GM12878 (cell line): Measurements from ENCODE around the gene BMP2K. TPM values are rescaled to one million over a fixed set of nuclear protein-coding genes. Genes with fewer than 3 reads are reported as not detected.

Source experiments
- ATAC-seq: fragments of 200-7000 bp; cut with Tn5 transposase; 3 replicates; pipeline ENCODE4 v1.9.1; 2020; ENCODE audit warnings: mild to moderate bottlenecking, moderate library complexity
- BruUV-seq: library from RNA; stranded (reverse); fragments of 400-500 nt; replicated peaks from 2 replicates; lab custom pipeline; 2021; lab: Mats Ljungman, UMichigan
- CTCF ChIA-PET: fragments of 300-600 bp; sonication (Branson Sonifier 250); formaldehyde crosslinking; extraction: SDS; loops from one replicate; lab custom pipeline; 2021; ENCODE audit warnings: inconsistent platforms; lab: Yijun Ruan, JAX
- POLR2A ChIA-PET: fragments of 350-600 bp; formaldehyde crosslinking; extraction: SDS; loops from one replicate; lab custom pipeline; 2021; ENCODE audit warnings: inconsistent platforms; lab: Charles Lee
- RAD21 ChIA-PET: fragments of 300-600 bp; sonication (Branson Sonifier 250); formaldehyde crosslinking; loops from one replicate; lab custom pipeline; 2023; ENCODE audit warnings: antibody characterized with exemption; ENCODE audit not compliant: unreplicated experiment; lab: Charles Lee
- SMC1A ChIA-PET: fragments of 300-600 bp; sonication (Branson Sonifier 250); formaldehyde crosslinking; loops from one replicate; lab custom pipeline; 2023; ENCODE audit not compliant: unreplicated experiment, uncharacterized antibody; lab: Charles Lee
- DNase-seq: peaks from one replicate; pipeline ENCODE4 v3.0.0-alpha.2; 2011; ENCODE audit warnings: low read depth, low spot score
- FAIRE-seq: peaks from 3 replicates; lab custom pipeline; 2011; peaks lifted over from hg19 to GRCh38; lab: Jason Lieb, UNC
- H2AFZ ChIP-seq: 2 replicates; pipeline ENCODE4 v1.6.0; 2011; ENCODE audit warnings: low read depth, low read length, control low read depth; ENCODE audit not compliant: control insufficient read depth
- H3K27ac ChIP-seq: 2 replicates; pipeline ENCODE4 v1.5.1; 2011; ENCODE audit warnings: control low read depth; ENCODE audit not compliant: control insufficient read depth, insufficient read depth
- H3K27me3 ChIP-seq, 2 experiments: replicated peaks in 1 of 2; 2 replicates each; pipeline versions ENCODE4 v1.6.0 to v1.6.1; 2011; ENCODE audit warnings: low read length in 1 of 2; ENCODE audit not compliant: control insufficient read depth in 2 of 2, insufficient read depth in 2 of 2
- H3K36me3 ChIP-seq, 2 experiments: 2 replicates each; pipeline ENCODE4 v1.5.1; 2011; ENCODE audit warnings: low read length in 1 of 2; ENCODE audit not compliant: control insufficient read depth in 2 of 2, insufficient read depth in 2 of 2
- H3K4me1 ChIP-seq: 2 replicates; pipeline ENCODE4 v1.6.1; 2011; ENCODE audit warnings: mild to moderate bottlenecking, low read length, moderate library complexity, mixed read lengths; ENCODE audit not compliant: control insufficient read depth, insufficient read depth
- H3K4me2 ChIP-seq: 2 replicates; pipeline ENCODE4 v1.6.0; 2011; ENCODE audit warnings: control low read depth; ENCODE audit not compliant: control insufficient read depth, insufficient read depth
- H3K4me3 ChIP-seq: fragments of 200-600 bp; sonication (generic); 2 replicates; pipeline ENCODE4 v1.5.1; 2016
- H3K79me2 ChIP-seq: 2 replicates; pipeline ENCODE4 v1.6.0; 2011; ENCODE audit warnings: low read length; ENCODE audit not compliant: control insufficient read depth, insufficient read depth
- H3K9ac ChIP-seq: 2 replicates; pipeline ENCODE4 v1.8.0; 2011; ENCODE audit warnings: low read length, control low read depth, mixed read lengths; ENCODE audit not compliant: control insufficient read depth, insufficient read depth
- H3K9me3 ChIP-seq: replicated peaks from 3 replicates; pipeline ENCODE4 v1.5.1; 2011; ENCODE audit warnings: mild to moderate bottlenecking, low read length; ENCODE audit not compliant: control insufficient read depth, insufficient read depth
- H4K20me1 ChIP-seq: 2 replicates; pipeline ENCODE4 v1.6.0; 2011; ENCODE audit not compliant: control insufficient read depth, insufficient read depth
- CEBPB ChIP-seq, 2 experiments: fragments of 150-350 bp in 1 of 2; IDR thresholded peaks; 2 replicates each; pipeline ENCODE4 v1.6.1; 2012 to 2014; ENCODE audit warnings: low read depth in 2 of 2, low read length in 2 of 2, borderline replicate concordance in 1 of 2, inconsistent platforms in 1 of 2
- CREB1 ChIP-seq: IDR thresholded peaks from 2 replicates; pipeline ENCODE4 v1.6.1; 2012; ENCODE audit warnings: low read depth, mild to moderate bottlenecking, inconsistent platforms
- ESRRA ChIP-seq: IDR thresholded peaks from 2 replicates; pipeline ENCODE4 v1.6.1; 2012; ENCODE audit warnings: mild to moderate bottlenecking, low read length, improper control_type of control experiment
- KDM1A ChIP-seq: fragments of 200-600 bp; sonication (generic); IDR thresholded peaks from 2 replicates; pipeline ENCODE4 v1.6.1; 2016; ENCODE audit warnings: borderline replicate concordance
- MEF2A ChIP-seq: IDR thresholded peaks from 2 replicates; pipeline ENCODE4 v1.6.1; 2011; ENCODE audit warnings: low read depth, mild to moderate bottlenecking, low read length, moderate library complexity; ENCODE audit not compliant: insufficient read depth
- NR2C2 ChIP-seq: IDR thresholded peaks from 2 replicates; pipeline ENCODE4 v1.6.1; 2011; ENCODE audit warnings: borderline replicate concordance, low read depth; ENCODE audit not compliant: control insufficient read depth, insufficient read length
- RFX5 ChIP-seq: IDR thresholded peaks from 2 replicates; pipeline ENCODE4 v1.6.1; 2011; ENCODE audit warnings: low read depth, low read length, improper control_type of control experiment
- SP1 ChIP-seq: IDR thresholded peaks from one replicate; pipeline ENCODE4 v1.6.1; 2011; ENCODE audit warnings: low read depth, low read length
- WGBS: methylation state at CpG from one replicate; pipeline ENCODE4 v1.1.6; 2016; ENCODE audit warnings: low lambda C conversion rate; ENCODE audit not compliant: insufficient replicate concordance, insufficient coverage; ENCODE audit errors: missing lambda C conversion rate; 5-methylcytosine and 5-hydroxymethylcytosine counted together
- in situ Hi-C: fragments of 300-500 bp; cut with MboI; formaldehyde crosslinking; loops from 9 replicates; pipeline ENCODE4 v1.14.3; 2018; ENCODE audit warnings: mixed read lengths
- intact Hi-C: fragments of 100-400 bp; cut with micrococcal nuclease; formaldehyde crosslinking; loops from one replicate; pipeline ENCODE4 v1.14.2; 2022; ENCODE audit not compliant: unreplicated experiment
- polyA plus RNA-seq, 11 experiments: library from polyadenylated mRNA; depleted of rRNA in 4 of 11; unstranded in 6 of 11; stranded (reverse) in 5 of 11; fragments of >200 nt; fragmentation: Nextera tagmentation in 4 of 11; fragmentation: Illumina TruSeq in 1 of 11; extraction: Ambion mirVana in 4 of 11; extraction: Trizol in 1 of 11; gene quantifications; 1 replicate in 1 of 11; 2 replicates in 10 of 11; pipeline versions ENCODE4 v1.2.1 to v1.2.3, GENCODE V29; 2011 to 2016; ENCODE audit warnings: inconsistent platforms in 2 of 11, missing spikeins in 2 of 11, low read depth in 1 of 11
- total RNA-seq, 4 experiments: library from RNA; depleted of rRNA in 3 of 4; stranded (reverse); fragments of >200 nt in 3 of 4; fragmentation: Illumina TruSeq in 1 of 4; extraction: Trizol in 1 of 4; gene quantifications; 2 replicates each; pipeline versions ENCODE4 v1.2.1 to v1.2.3, GENCODE V29; 2013 to 2021
- TF ChIP-seq, protein P1 (sequence below): IDR thresholded peaks from 2 replicates; pipeline ENCODE4 v1.6.1; 2012; ENCODE audit warnings: mild to moderate bottlenecking, low read depth, low read length

Gene BMP2K
- total and polyA plus RNA-seq, 10 of the 15 experiments (the other 5 are each of a cell fraction or from before 2014, with no cell fraction given): 3.3 to 84.6 (median 24.8) TPM

DNA sequence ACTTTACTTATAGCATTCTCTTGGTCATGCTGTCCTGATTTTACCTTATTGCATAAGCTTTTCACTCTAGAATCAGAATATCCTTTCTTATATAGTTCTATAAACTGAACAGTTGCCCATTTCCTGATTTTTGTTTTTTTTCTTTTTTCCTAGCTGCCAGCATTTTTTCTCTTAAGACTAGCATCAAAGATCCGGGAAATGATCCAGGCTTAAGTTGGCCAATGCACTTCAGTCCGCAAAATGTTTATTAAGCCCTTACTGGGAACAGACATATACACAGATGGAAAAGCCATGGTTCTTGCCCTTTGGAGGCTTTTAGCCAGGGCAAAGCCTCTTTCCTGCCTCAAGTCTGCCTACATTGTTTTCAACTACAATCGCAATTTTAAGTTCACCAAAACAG lies 10.1 kb upstream of the BMP2K start:
- no peaks in the 10 kb centered on the region for H4K20me1 ChIP-seq
- SMC1A ChIA-PET: interaction anchor here (0.6 to 5.9 kb wide), 23 partner anchors 8 to 154 kb away, joined by 3 to 28 read pairs (median 7); no protein-coding TSS in a partner anchor
- no peaks in the 10 kb centered on the region for H3K9me3 ChIP-seq
- 94% methylated on average over 3 of the region's 3 CpGs for WGBS
- H2AFZ ChIP-seq: no peak overlapping the region
- no peak overlapping the region; the same call in 1 of the 2 replicates for H3K4me3 ChIP-seq
- FAIRE-seq: no peak
- peaks cover 27% of the 10 kb centered on the region for H3K4me1 ChIP-seq
- no TSS peak for BruUV-seq
- ATAC-seq: no peak
- POLR2A ChIA-PET: interaction anchor here (0.7 to 1.8 kb wide), 6 partner anchors 9 to 58 kb away, joined by 4 to 6 read pairs (median 5); no protein-coding TSS in a partner anchor
- intact Hi-C loops: loop anchor here (2.0 kb wide), 1 partner anchor 13 kb away; no protein-coding TSS in a partner anchor
- CTCF ChIA-PET: interaction anchor here (0.8 to 2.5 kb wide), 12 partner anchors 11 to 153 kb away, joined by 3 to 16 read pairs (median 4); no protein-coding TSS in a partner anchor
- no peaks in the 10 kb centered on the region for H3K36me3 ChIP-seq
- no peak overlapping the region; the same call in 1 of the 2 replicates for H3K27ac ChIP-seq
- in situ Hi-C loops: loop anchor here (25.0 kb wide), 1 partner anchor 1296 kb away; the partner anchor contains the start of gene ANTXR2
- no peaks in the 10 kb centered on the region for H3K79me2 ChIP-seq
- TF ChIP-seq NR2C2 (no peak), ESRRA (no peak), MEF2A (no peak), CREB1 (no peak), SP1 (no peak)
- TF ChIP-seq, all 136 proteins: peak for 0
- Histone ChIP-seq H3K4me2 (peak overlapping the region; percentile 51; the same call in 1 of the 2 replicates), H3K27me3 (no peaks in the 10 kb centered on the region), H3K9ac (no peak overlapping the region)
- no peak for DNase-seq
- RAD21 ChIA-PET: interaction anchor here (0.8 to 4.3 kb wide), 16 partner anchors 9 to 156 kb away, joined by 3 to 25 read pairs (median 7); partner anchors contain the start of gene BMP2K

DNA sequence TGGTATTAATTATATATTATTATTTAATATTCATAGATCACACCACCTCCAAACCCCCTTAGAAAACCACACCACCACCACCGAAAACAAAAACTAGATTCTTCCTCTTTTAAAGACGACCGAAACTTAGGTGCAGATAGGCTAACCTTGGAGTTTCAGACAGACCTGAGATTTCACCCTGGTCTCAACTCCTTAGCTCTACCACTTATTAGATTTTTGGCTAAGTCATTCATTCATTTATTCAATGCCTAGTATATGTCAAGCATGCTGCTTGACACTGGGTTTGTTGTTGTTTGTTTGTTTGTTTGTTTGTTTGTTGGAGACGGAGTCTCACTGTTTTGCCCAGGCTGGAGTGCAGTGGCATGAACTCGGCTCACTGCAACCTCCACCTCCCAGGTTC lies 9.5 kb upstream of the BMP2K start:
- CTCF ChIA-PET: interaction anchor here (0.7 to 2.5 kb wide), 16 partner anchors 11 to 153 kb away, joined by 3 to 16 read pairs (median 4); no protein-coding TSS in a partner anchor
- SMC1A ChIA-PET: interaction anchor here (0.6 to 5.9 kb wide), 31 partner anchors 8 to 157 kb away, joined by 3 to 28 read pairs (median 6); no protein-coding TSS in a partner anchor
- 15% methylated on average over 5 of the region's 5 CpGs for WGBS
- H3K27ac ChIP-seq: no peak overlapping the region
- H3K4me1 ChIP-seq: peaks cover 27% of the 10 kb centered on the region
- DNase-seq (no peak), ATAC-seq (peak; percentile 92), FAIRE-seq (peak; percentile 98)
- H3K27me3 ChIP-seq: no peaks in the 10 kb centered on the region
- H3K4me3 ChIP-seq: peak overlapping the region; percentile 14; the same call in 1 of the 2 replicates
- BruUV-seq: no TSS peak
- H3K79me2 ChIP-seq: no peaks in the 10 kb centered on the region
- H4K20me1 ChIP-seq: no peaks in the 10 kb centered on the region
- intact Hi-C loops (loop anchor here (2.0 kb wide), 1 partner anchor 14 kb away; no protein-coding TSS in a partner anchor), in situ Hi-C loops (loop anchor here (25.0 kb wide), 1 partner anchor 1296 kb away; the partner anchor contains the start of gene ANTXR2)
- H3K4me2 ChIP-seq: peak overlapping the region; percentile 12; the same call in 1 of the 2 replicates
- H3K9ac ChIP-seq: no peak overlapping the region
- RAD21 ChIA-PET: interaction anchor here (0.8 to 4.3 kb wide), 16 partner anchors 8 to 156 kb away, joined by 4 to 25 read pairs (median 7); partner anchors contain the start of gene BMP2K
- no peak overlapping the region for H2AFZ ChIP-seq
- H3K9me3 ChIP-seq: no peaks in the 10 kb centered on the region
- POLR2A ChIA-PET: interaction anchor here (0.7 to 2.4 kb wide), 11 partner anchors 8 to 140 kb away, joined by 3 to 6 read pairs (median 4); no protein-coding TSS in a partner anchor
- no peaks in the 10 kb centered on the region for H3K36me3 ChIP-seq
- TF ChIP-seq, protein P1, sequence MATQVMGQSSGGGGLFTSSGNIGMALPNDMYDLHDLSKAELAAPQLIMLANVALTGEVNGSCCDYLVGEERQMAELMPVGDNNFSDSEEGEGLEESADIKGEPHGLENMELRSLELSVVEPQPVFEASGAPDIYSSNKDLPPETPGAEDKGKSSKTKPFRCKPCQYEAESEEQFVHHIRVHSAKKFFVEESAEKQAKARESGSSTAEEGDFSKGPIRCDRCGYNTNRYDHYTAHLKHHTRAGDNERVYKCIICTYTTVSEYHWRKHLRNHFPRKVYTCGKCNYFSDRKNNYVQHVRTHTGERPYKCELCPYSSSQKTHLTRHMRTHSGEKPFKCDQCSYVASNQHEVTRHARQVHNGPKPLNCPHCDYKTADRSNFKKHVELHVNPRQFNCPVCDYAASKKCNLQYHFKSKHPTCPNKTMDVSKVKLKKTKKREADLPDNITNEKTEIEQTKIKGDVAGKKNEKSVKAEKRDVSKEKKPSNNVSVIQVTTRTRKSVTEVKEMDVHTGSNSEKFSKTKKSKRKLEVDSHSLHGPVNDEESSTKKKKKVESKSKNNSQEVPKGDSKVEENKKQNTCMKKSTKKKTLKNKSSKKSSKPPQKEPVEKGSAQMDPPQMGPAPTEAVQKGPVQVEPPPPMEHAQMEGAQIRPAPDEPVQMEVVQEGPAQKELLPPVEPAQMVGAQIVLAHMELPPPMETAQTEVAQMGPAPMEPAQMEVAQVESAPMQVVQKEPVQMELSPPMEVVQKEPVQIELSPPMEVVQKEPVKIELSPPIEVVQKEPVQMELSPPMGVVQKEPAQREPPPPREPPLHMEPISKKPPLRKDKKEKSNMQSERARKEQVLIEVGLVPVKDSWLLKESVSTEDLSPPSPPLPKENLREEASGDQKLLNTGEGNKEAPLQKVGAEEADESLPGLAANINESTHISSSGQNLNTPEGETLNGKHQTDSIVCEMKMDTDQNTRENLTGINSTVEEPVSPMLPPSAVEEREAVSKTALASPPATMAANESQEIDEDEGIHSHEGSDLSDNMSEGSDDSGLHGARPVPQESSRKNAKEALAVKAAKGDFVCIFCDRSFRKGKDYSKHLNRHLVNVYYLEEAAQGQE: no peak
- TF ChIP-seq CEBPB (IDR thresholded peaks at IDR 0.05; ENCODE audit: borderline replicate concordance in 1 of 2, low read depth in 2 of 2, low read length in 2 of 2): no peak
- no peak for TF ChIP-seq KDM1A
- no peak for TF ChIP-seq RFX5
